GM20000 (cell line): Measurements from ENCODE around the gene RHOJ.

Source experiments
- DNase-seq: peaks from one replicate; pipeline ENCODE4 v3.0.0; 2012; ENCODE audit warnings: low spot score
- TF ChIP-seq, protein P1 (sequence below): IDR thresholded peaks from 2 replicates; pipeline ENCODE4 v1.5.1; 2012; ENCODE audit warnings: mild to moderate bottlenecking, control low read depth; ENCODE audit errors: extremely low read depth, missing control alignments

Gene RHOJ

DNA sequence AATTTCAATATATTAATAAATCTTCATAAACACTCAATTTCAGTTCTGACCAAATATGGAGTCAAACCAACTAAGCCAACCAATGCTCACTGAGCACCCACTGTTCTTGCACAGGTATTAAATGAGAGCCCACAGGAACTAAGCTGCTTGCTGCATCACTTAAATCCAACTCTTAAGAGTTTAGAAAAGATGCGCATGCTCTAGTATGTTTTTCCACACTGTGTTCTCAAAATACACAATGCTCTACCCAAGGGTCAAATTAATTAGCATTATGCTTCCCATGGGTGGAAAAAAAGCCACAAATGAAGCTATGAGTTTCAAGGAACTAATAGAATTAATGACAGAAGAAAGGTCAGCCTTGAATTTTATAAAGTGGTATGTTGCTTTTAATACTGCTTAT is 118.2 kb downstream of the RHOJ start:
- TF ChIP-seq, protein P1, sequence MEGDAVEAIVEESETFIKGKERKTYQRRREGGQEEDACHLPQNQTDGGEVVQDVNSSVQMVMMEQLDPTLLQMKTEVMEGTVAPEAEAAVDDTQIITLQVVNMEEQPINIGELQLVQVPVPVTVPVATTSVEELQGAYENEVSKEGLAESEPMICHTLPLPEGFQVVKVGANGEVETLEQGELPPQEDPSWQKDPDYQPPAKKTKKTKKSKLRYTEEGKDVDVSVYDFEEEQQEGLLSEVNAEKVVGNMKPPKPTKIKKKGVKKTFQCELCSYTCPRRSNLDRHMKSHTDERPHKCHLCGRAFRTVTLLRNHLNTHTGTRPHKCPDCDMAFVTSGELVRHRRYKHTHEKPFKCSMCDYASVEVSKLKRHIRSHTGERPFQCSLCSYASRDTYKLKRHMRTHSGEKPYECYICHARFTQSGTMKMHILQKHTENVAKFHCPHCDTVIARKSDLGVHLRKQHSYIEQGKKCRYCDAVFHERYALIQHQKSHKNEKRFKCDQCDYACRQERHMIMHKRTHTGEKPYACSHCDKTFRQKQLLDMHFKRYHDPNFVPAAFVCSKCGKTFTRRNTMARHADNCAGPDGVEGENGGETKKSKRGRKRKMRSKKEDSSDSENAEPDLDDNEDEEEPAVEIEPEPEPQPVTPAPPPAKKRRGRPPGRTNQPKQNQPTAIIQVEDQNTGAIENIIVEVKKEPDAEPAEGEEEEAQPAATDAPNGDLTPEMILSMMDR: no peak
- no peak for DNase-seq

DNA sequence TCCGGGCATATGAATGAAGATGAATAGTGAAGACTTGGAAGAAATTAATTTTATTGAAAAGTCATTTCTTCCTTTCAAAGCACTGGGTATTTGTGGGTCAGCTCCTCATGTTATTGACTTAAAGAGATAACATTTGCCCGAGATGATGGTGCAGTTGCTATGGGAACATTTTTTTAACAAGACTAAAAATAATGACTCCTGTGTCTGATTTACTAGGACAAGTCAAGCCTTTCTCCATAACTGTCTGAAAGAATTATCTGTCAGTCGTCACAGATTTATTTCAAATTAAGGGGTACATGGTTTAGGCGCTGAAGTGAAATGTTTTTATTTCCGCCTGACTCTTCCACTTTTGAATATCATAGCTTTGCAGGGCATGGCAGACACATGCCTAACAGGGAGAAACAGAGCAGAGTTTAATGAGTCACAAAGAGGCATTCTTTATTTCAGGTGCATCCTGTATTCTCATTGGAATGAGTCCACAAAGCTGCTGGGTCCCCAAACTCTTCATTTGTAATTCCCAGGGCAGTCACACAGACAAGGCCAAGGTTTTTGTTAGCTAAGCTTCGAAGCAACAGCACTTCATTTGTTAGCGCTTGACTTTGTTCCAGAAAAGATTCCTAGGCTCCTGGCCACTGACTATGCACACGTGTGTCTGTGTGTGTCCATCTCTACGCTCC is 118.8 kb downstream of the RHOJ start:
- TF ChIP-seq, protein P1: no peak
- no peak for DNase-seq

DNA sequence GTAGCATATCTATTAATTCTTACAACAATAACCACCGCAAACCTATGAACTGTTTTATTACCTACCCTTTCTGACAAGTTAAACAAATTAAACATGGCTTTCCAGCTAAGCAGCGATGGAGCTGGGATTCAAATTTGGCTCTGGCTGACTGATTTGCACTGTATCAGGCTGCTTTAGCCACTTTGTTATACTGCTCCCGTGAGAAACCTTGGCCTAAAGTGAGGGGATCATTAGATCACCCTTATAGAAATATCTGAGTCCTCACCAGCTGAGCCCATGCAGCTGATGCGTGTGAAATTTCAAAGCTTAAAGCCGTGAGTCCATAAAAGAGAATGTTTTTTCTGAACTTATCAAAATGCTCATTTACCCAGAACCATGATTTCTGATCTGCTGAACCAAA is 122.6 kb downstream of the RHOJ start:
- no peak for DNase-seq
- TF ChIP-seq, protein P1: no peak

DNA sequence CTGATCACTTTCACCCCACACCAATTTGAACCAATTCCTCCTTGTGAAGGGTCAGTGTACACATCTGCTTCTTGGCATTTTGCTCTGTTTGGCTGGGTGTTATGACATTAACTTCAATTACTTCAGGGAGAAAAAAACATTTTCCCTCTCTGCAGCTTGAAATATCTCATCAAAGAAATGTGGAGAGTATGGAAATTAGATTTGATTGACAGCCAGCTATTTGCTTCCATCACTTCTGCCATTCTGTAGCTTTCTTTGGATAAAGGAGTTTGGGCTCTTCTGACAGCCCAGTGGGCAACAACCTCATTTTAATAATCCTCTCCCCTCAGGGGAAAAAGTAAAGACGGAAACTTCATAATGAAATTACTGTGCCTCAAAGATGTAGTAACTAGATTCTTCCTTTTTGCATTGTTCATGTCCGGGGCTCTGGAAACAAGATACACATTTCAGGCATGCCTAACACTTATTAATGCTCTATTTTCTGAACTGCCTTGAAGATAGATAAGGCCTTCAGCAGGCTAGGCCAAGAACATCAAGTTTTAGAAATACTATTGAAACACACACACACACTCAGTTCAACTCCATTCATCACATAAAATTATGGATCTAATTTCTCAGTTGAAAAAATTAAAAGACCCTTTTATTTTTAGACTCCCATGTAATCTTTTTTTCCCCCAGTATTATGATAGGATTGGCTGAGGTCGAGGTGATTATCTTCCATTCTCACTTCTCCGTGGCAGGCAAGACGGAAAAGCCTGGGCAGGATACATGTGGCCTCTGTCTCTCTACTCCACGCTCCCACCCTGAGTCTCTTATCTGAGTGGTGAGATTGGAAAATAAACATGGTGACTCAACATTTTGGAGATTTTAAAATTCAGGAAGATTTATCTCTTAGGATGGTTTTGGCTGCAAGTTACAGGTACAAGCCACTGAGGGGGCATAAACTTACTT is 124.8 kb downstream of the RHOJ start:
- DNase-seq: no peak
- TF ChIP-seq, protein P1: no peak

DNA sequence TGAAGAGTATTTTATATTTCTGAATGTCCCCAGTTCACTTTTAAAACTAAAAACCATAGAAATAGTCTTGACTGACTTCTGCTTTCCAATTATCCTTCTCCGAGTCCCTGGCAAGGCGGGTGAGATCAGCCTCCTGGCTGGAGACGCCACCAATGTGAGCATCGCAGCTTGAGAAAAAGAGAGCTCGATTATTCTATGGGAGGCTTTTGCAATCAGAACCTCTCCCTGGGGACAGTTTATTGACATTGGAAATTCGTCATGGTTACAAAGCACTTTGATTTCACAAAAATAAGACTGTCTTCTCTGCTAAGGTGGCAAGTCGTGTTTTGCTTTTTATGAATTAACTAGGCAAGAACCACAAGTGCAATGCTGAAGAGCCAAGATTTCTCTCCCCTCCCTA is 138.1 kb downstream of the RHOJ start:
- DNase-seq: no peak
- TF ChIP-seq, protein P1: no peak
